Embryonic facial prominence (tissue), 1 donor: ENCODE results near the gene NUP98.
A peak's percentile ranks its signal among the peaks of the same experiment; 100 is the strongest.
"Not testable (repeated sequence)": the region's sequence is repeated elsewhere in the genome, so short reads cannot be mapped to it uniquely, and the experiment has no call there.

Experiments
- DNase-seq: peaks from one replicate; pipeline ENCODE4 v3.0.0-alpha.2; 2016; ENCODE audit errors: extremely low spot score

Gene NUP98

GRCh38 chr11:3799143-3799542 is 1.8 kb upstream of the NUP98 start:
- no peak for DNase-seq

- no peak for DNase-seq
These were observed 489 bp downstream of the NUP98 start for GRCh38 chr11:3796801-3797328.

GRCh38 chr11:3796346-3796745 is 1.0 kb downstream of the NUP98 start:
- DNase-seq = no peak

- no peak for DNase-seq
These were observed 1.4 kb downstream of the NUP98 start for GRCh38 chr11:3796002-3796311.

- no peak for DNase-seq
These were observed 2.0 kb downstream of the NUP98 start for GRCh38 chr11:3795131-3796001.

GRCh38 chr11:3794387-3794786 is 3.0 kb downstream of the NUP98 start:
- DNase-seq = not testable (repeated sequence)

GRCh38 chr11:3786781-3787428 is 10.4 kb downstream of the NUP98 start:
- no peak for DNase-seq

- DNase-seq = no peak
These were observed 13.7 kb downstream of the NUP98 start for GRCh38 chr11:3783611-3784010.

GRCh38 chr11:3782963-3783362 is 14.4 kb downstream of the NUP98 start:
- no peak for DNase-seq

GRCh38 chr11:3781423-3781822 is 15.9 kb downstream of the NUP98 start:
- no peak for DNase-seq

GRCh38 chr11:3775736-3776406 is 21.5 kb downstream of the NUP98 start:
- DNase-seq = no peak

- no peak for DNase-seq
These were observed 24.2 kb downstream of the NUP98 start for GRCh38 chr11:3773180-3773579.

- DNase-seq = no peak
These were observed 29.8 kb downstream of the NUP98 start for GRCh38 chr11:3767536-3767935.

- DNase-seq = not testable (repeated sequence)
These were observed 30.5 kb downstream of the NUP98 start for GRCh38 chr11:3766836-3767235.

- no peak for DNase-seq
These were observed 33.1 kb downstream of the NUP98 start for GRCh38 chr11:3764266-3764665.

- no peak for DNase-seq
These were observed 42.2 kb downstream of the NUP98 start for GRCh38 chr11:3755151-3755550.

- no peak for DNase-seq
These were observed 44.2 kb downstream of the NUP98 start for GRCh38 chr11:3753110-3753509.

GRCh38 chr11:3747704-3748103 is 49.6 kb downstream of the NUP98 start:
- no peak for DNase-seq

GRCh38 chr11:3745161-3745560 is 52.2 kb downstream of the NUP98 start:
- DNase-seq = peak; percentile 44

- DNase-seq = no peak
These were observed 58.6 kb downstream of the NUP98 start for GRCh38 chr11:3738723-3739122.

GRCh38 chr11:3738241-3738640 is 59.1 kb downstream of the NUP98 start:
- no peak for DNase-seq

GRCh38 chr11:3737386-3737933 is 59.9 kb downstream of the NUP98 start:
- no peak for DNase-seq
